ENCODE measurements around the gene PPP1R26.

PPP1R26 gene

DNA sequence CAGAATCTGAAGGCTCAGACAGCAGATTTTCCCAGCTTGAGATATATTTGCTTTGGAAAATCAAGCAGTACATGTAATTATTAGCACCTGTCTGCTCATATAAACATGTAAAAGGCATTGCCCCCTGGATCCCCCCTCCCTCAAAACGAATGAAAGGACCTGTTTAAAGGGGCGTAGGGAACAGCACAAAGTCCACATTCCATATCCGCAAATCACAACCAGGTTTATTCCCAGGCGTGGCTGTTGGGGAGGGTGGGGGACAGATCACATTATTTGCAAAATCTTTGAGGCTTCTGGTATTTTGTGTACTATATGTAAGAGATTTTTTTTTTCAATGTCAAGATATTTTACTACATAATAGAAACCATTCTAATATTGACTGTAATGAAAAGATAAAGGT, 12.2 kb downstream of the PPP1R26 start:
- no peak overlapping the region for H3K27ac ChIP-seq (replicated peaks)
- no peak overlapping the region for H3K4me3 ChIP-seq (replicated peaks; ENCODE audit: insufficient read depth, low read length)
- no peak for DNase-seq (ENCODE audit: low read depth in 1 of 2, low spot score in 1 of 2)
- TF ChIP-seq SPI1 (IDR thresholded peaks at IDR 0.05; ENCODE audit: borderline replicate concordance, low read depth) (no peak), POLR2AphosphoS5 (IDR thresholded peaks at IDR 0.05; ENCODE audit: low read depth) (no peak), GABPA (IDR thresholded peaks at IDR 0.05; ENCODE audit: low read depth) (no peak)
- TF ChIP-seq, protein P1, sequence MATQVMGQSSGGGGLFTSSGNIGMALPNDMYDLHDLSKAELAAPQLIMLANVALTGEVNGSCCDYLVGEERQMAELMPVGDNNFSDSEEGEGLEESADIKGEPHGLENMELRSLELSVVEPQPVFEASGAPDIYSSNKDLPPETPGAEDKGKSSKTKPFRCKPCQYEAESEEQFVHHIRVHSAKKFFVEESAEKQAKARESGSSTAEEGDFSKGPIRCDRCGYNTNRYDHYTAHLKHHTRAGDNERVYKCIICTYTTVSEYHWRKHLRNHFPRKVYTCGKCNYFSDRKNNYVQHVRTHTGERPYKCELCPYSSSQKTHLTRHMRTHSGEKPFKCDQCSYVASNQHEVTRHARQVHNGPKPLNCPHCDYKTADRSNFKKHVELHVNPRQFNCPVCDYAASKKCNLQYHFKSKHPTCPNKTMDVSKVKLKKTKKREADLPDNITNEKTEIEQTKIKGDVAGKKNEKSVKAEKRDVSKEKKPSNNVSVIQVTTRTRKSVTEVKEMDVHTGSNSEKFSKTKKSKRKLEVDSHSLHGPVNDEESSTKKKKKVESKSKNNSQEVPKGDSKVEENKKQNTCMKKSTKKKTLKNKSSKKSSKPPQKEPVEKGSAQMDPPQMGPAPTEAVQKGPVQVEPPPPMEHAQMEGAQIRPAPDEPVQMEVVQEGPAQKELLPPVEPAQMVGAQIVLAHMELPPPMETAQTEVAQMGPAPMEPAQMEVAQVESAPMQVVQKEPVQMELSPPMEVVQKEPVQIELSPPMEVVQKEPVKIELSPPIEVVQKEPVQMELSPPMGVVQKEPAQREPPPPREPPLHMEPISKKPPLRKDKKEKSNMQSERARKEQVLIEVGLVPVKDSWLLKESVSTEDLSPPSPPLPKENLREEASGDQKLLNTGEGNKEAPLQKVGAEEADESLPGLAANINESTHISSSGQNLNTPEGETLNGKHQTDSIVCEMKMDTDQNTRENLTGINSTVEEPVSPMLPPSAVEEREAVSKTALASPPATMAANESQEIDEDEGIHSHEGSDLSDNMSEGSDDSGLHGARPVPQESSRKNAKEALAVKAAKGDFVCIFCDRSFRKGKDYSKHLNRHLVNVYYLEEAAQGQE (IDR thresholded peaks at IDR 0.05; ENCODE audit: insufficient replicate concordance, low read depth): no peak
- TF ChIP-seq, protein P2, sequence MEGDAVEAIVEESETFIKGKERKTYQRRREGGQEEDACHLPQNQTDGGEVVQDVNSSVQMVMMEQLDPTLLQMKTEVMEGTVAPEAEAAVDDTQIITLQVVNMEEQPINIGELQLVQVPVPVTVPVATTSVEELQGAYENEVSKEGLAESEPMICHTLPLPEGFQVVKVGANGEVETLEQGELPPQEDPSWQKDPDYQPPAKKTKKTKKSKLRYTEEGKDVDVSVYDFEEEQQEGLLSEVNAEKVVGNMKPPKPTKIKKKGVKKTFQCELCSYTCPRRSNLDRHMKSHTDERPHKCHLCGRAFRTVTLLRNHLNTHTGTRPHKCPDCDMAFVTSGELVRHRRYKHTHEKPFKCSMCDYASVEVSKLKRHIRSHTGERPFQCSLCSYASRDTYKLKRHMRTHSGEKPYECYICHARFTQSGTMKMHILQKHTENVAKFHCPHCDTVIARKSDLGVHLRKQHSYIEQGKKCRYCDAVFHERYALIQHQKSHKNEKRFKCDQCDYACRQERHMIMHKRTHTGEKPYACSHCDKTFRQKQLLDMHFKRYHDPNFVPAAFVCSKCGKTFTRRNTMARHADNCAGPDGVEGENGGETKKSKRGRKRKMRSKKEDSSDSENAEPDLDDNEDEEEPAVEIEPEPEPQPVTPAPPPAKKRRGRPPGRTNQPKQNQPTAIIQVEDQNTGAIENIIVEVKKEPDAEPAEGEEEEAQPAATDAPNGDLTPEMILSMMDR (IDR thresholded peaks at IDR 0.05; ENCODE audit: insufficient read depth, low read length): no peak
- no peaks in the 10 kb centered on the region for H3K27me3 ChIP-seq (ENCODE audit: insufficient read depth, poor library complexity, severe bottlenecking)

DNA sequence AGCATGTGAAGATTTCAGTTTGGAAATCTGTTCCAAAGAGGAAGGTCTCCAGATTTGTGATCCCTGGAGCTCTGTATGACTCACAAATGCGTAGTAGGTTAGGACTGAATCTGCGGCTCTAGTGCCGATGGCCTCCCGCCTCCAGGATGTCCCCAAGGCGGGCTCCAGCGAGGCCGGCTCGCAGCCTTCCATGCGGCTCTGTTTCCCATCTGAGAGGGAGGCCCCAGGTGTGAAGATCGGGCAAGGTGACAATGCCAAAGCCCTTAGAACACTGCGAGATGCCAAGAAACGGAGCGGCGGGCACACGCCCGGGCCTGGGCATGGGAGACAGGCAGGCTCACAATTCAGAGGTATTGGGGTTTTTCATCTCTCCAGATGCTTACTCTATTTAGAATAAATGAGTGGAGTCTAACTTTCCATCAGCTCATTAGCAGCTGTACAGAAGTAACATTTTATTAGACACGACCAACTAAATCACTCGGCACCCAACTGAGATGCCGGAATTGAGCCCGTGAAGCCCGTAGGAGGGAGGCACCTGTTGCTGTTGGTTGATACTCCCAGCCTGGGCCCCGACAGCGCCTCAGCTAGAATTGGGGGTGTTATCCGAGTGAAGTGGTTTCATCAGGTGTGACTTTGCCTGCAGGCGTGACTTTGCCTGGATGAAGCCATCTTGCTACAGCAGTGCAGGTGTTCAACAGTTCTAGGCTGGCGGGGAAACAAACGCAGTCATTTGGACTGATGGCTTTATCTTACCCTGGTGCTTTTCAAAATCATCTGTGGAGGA, 13.5 kb downstream of the PPP1R26 start:
- TF ChIP-seq GABPA (IDR thresholded peaks at IDR 0.05; ENCODE audit: low read depth): no peak
- TF ChIP-seq, protein P1 (IDR thresholded peaks at IDR 0.05; ENCODE audit: insufficient replicate concordance, low read depth): no peak
- no peak for TF ChIP-seq POLR2AphosphoS5 (IDR thresholded peaks at IDR 0.05; ENCODE audit: low read depth)
- TF ChIP-seq SPI1 (IDR thresholded peaks at IDR 0.05; ENCODE audit: borderline replicate concordance, low read depth): no peak
- TF ChIP-seq, protein P2 (IDR thresholded peaks at IDR 0.05; ENCODE audit: insufficient read depth, low read length): no peak
- DNase-seq (ENCODE audit: low read depth in 1 of 2, low spot score in 1 of 2): no peak
- Histone ChIP-seq H3K27ac (replicated peaks) (no peak overlapping the region), H3K27me3 (ENCODE audit: insufficient read depth, poor library complexity, severe bottlenecking) (no peaks in the 10 kb centered on the region), H3K4me3 (replicated peaks; ENCODE audit: insufficient read depth, low read length) (no peak overlapping the region)

DNA sequence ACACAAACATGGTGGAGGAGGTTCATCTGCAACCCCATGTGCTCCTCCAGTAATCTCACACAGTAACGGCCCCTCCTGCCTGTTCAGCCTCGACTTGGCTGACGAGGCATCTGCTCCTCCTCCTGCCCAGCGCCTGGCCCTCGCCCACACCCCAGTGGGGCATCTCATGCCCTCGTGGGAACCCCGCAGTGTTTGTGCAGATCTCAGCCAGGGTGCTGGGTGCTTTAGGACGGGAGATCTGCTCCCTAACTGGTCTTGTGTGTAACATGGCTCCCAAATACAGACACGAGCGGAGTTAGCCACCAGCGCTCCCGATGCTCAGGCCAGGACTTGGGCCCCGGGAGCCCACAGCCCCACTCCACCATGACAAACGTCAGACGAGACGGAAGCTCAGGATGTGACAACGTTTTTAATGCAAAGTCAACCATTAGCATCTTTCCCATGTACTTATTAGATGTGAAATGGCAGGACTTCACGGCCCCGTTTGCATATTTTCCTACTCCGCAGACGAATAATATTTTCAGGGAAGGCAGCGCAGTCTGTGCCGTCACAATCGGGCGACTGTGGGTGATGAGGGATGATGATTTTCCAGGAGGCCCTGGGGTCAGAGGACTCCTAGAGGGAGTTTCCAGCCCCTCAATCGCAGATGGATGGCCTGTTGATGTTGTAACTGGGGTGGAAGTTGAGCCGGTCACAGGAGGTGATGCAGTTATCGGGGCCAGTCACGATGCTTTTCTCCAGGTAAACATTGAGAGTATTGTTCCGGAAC, 15.4 kb downstream of the PPP1R26 start:
- Histone ChIP-seq H3K4me3 (replicated peaks; ENCODE audit: insufficient read depth, low read length) (no peak overlapping the region), H3K27me3 (ENCODE audit: insufficient read depth, poor library complexity, severe bottlenecking) (no peaks in the 10 kb centered on the region), H3K27ac (replicated peaks) (no peak overlapping the region)
- TF ChIP-seq GABPA (IDR thresholded peaks at IDR 0.05; ENCODE audit: low read depth) (no peak), SPI1 (IDR thresholded peaks at IDR 0.05; ENCODE audit: borderline replicate concordance, low read depth) (no peak), POLR2AphosphoS5 (IDR thresholded peaks at IDR 0.05; ENCODE audit: low read depth) (no peak)
- TF ChIP-seq, protein P2 (IDR thresholded peaks at IDR 0.05; ENCODE audit: insufficient read depth, low read length): no peak
- TF ChIP-seq, protein P1 (IDR thresholded peaks at IDR 0.05; ENCODE audit: insufficient replicate concordance, low read depth): no peak
- no peak for DNase-seq (ENCODE audit: low read depth in 1 of 2, low spot score in 1 of 2)
